ENCODE data around the gene FER1L5.

Gene FER1L5

GRCh38 chr2:96633641-96634040, 8.9 kb upstream of the FER1L5 start:
- TF ChIP-seq CTCF (conservative IDR thresholded peaks at IDR 0.05; ENCODE audit: low read depth) = no peak
- H3K27ac ChIP-seq = no peak overlapping the region
- ChIA-PET CTCF (interaction anchor here (0.6 to 0.7 kb wide), 3 partner anchors 224 to 402 kb away, joined by 6 to 7 read pairs (median 7); no protein-coding TSS in a partner anchor), POLR2A (ENCODE audit: low non-redundant PET) (no interaction called here)
- no peak for DNase-seq (ENCODE audit: low spot score)

GRCh38 chr2:96636551-96637171, 5.9 kb upstream of the FER1L5 start:
- DNase-seq (ENCODE audit: low spot score) = no peak
- ChIA-PET CTCF (interaction anchor here (0.7 kb wide), 1 partner anchor 163 kb away, joined by 3 read pairs; no protein-coding TSS in a partner anchor), POLR2A (ENCODE audit: low non-redundant PET) (no interaction called here)
- H3K27ac ChIP-seq = peak overlapping the region; percentile 84
- TF ChIP-seq CTCF (conservative IDR thresholded peaks at IDR 0.05; ENCODE audit: low read depth) = no peak

GRCh38 chr2:96637385-96638143, 5.0 kb upstream of the FER1L5 start:
- no peak for TF ChIP-seq CTCF (conservative IDR thresholded peaks at IDR 0.05; ENCODE audit: low read depth)
- H3K27ac ChIP-seq = peak overlapping the region; percentile 84
- ChIA-PET POLR2A (ENCODE audit: low non-redundant PET) (interaction anchor here (0.8 to 1.4 kb wide), 2 partner anchors 27 to 176 kb away, joined by 3 to 4 read pairs; no protein-coding TSS in a partner anchor), CTCF (interaction anchor here (0.6 kb wide), 2 partner anchors 124 to 215 kb away, joined by 3 to 4 read pairs; no protein-coding TSS in a partner anchor)
- DNase-seq (ENCODE audit: low spot score) = peak; percentile 71

GRCh38 chr2:96638144-96639121, 4.1 kb upstream of the FER1L5 start, which contains the start of gene KANSL3:
TSS of gene KANSL3 (minus strand) at chr2:96638312. CDS start at chr2:96637135, 1,177 bp downstream.
- ChIA-PET CTCF (interaction anchor here (0.6 to 0.8 kb wide), 2 partner anchors 123 to 125 kb away, joined by 4 to 5 read pairs; no protein-coding TSS in a partner anchor), POLR2A (ENCODE audit: low non-redundant PET) (interaction anchor here (0.5 to 1.4 kb wide), 2 partner anchors 26 to 39 kb away, joined by 4 to 5 read pairs; no protein-coding TSS in a partner anchor)
- DNase-seq (ENCODE audit: low spot score) = peak; percentile 85
- H3K27ac ChIP-seq = peak within 1 kb of the TSS; percentile 84
- TF ChIP-seq CTCF (conservative IDR thresholded peaks at IDR 0.05; ENCODE audit: low read depth) = no peak

- H3K27ac ChIP-seq = no peak overlapping the region
- POLR2A ChIA-PET (ENCODE audit: low non-redundant PET) = no interaction called here
- no peak for TF ChIP-seq CTCF (conservative IDR thresholded peaks at IDR 0.05; ENCODE audit: low read depth)
- CTCF ChIA-PET = interaction anchor here (0.7 kb wide), 1 partner anchor 153 kb away, joined by 4 read pairs; no protein-coding TSS in a partner anchor
- DNase-seq (ENCODE audit: low spot score) = no peak
Measured at GRCh38 chr2:96647681-96648080, 5.1 kb downstream of the FER1L5 start.

All from RWPE1 (cell line).